GF-D8 (cell line): ENCODE measurements around the gene MOGAT2.
"Not testable (repeated sequence)": the region's sequence is repeated elsewhere in the genome, so short reads cannot be mapped to it uniquely, and the experiment has no call there.

Experiments used
- DNase-seq: peaks from one replicate; lab custom pipeline; 2025; lab: John Stamatoyannopoulos, UW

The MOGAT2 gene

DNA sequence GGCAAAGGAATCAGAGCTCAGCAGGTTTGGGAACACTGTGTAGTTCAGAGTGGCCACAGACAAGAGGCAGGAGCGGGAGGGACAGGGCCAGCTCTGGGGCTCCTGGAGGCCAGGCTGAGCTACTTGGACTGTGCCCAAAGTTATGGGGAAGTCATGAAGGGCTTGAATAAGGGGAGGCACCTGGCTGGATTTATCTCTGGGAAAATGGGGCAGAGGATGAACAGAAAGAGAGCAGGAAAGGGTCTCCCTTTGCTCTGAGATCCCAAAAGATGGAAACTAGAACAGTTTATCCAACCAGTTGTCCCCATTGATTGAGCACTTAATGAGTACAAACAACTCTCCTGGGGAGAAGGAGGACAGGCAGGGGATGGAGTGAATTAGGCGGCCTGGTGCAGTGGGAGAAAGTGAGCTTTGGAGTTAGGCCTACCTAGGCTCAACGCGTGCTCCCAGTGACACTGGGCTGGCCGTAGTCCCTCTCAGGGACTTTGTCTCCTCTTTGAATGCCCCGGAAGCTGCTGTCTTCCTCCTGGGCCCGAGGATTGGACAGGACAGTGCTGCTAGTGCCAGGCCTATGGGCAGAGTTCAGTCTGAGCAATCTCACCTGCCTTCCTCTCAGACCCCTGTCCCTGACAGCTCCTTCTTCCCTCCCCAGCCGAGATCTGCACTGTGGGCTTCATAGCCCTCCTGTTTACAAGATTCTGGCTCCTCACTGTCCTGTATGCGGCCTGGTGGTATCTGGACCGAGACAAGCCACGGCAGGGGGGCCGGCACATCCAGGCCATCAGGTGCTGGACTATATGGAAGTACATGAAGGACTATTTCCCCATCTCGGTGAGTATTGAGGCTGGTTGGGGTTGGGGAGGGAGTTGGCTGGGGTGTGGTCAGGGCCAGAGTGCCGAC is 2.0 kb downstream of the MOGAT2 start:
- DNase-seq, result no peak

DNA sequence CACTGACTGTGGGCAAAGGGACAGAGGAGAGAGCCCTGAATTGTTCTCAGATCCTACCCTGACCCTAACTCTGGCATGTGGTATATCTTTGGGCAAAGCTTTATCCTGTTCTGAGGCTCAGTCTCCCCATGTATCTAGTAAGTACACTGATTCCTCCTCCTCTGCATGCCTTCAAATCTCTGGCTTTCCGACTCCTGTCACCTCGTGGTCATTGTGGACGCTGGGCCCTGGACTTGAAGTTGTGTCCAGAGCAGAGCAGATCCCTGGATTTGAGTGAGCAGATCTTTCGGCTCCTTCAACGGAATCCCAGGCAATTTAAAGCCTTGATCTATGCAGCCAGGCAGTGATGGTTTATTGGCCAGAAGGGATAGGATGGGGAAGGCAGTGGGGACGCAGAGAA is 3.0 kb downstream of the MOGAT2 start:
- DNase-seq, result no peak

- DNase-seq, result no peak
These were observed 4.4 kb downstream of the MOGAT2 start for GRCh38 chr11:75721852-75722668.

DNA sequence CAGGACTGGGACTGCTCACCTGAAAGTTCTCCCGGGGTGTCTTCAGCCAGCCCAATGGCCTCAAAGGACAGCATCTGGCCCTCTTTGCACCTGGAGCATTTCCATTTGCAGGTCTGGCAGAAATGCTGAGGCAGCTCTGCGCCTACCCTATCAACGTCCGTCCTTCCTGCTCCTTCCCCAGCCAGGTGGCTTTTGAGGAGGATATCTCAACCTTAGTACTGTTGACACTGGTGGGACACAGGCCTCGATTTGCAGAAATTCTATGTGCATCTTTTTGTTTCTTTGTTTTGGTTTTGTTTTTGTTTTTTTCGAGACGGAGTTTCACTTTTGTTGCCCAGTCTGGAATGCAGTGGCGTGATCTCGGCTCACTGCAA is 5.0 kb downstream of the MOGAT2 start:
- no peak for DNase-seq

- DNase-seq, result no peak
These were observed 8.1 kb downstream of the MOGAT2 start for GRCh38 chr11:75725547-75726320.

- no peak for DNase-seq
These were observed 11.4 kb downstream of the MOGAT2 start for GRCh38 chr11:75728992-75729391.

DNA sequence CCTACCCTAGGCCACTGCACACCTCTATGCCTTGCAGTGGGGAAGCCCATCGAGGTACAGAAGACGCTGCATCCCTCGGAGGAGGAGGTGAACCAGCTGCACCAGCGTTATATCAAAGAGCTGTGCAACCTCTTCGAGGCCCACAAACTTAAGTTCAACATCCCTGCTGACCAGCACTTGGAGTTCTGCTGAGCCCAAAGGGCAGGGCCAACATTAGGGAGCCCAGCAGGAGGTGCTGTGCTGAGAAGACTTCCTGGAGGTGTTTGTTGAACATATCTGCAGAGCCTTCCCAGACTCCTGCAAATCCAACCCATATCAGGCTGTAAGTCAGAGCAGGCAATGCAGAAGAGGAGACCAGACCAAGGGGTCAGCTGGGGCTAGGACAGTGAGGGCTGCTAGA is 13.5 kb downstream of the MOGAT2 start:
- DNase-seq, result no peak

DNA sequence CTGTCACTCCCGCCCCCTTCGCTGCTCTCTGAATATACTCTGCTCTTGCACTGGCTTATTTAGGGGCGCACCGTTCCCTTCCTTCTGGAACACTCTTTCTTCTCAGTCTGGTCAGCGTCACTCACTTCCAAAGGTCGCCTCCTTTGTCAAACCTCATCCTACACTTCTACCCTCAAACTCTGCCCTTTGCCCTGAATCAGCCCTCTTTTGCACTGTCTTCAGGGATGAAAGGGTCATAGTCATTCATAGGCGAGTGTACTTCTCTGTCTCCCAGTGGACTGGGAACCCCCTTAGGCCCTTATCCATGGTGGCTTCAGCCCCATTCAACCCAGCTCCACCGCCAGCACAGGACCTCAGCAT is 15.4 kb downstream of the MOGAT2 start:
- no peak for DNase-seq

DNA sequence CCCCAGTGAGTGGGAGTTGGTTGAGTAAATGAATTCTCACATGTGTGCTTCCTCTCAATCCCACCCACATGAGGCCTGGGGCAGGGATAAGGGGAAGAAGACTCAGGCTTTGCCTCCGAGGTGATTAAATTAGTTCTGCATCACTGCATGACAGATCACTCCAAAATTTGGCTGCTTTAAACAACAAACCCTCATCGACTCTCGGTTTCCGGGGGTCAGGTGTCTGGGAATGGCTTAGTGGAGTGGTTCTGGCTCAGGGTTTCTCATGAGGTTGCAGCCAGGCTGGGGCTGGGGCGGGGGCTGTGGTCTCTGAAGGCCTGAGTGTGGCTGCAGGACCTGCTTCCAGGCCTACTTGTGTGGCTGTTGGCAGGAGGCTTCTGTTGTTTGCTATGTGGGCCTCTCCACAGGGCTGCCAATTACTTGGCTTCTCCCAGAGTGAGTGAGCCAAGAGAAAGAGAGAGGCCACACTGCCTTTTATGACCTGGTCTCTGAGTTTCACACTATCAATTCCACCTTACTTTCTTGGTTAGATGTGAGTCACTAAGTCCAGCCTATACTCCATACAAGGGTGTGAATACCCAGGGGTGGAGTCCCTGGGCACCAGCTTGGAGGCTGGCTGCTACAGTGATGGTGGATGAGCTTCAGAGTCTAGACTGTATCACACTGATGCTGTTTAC is 15.9 kb downstream of the MOGAT2 start:
- DNase-seq, result no peak

- no peak for DNase-seq
These were observed 17.0 kb downstream of the MOGAT2 start for GRCh38 chr11:75734491-75735180.

DNA sequence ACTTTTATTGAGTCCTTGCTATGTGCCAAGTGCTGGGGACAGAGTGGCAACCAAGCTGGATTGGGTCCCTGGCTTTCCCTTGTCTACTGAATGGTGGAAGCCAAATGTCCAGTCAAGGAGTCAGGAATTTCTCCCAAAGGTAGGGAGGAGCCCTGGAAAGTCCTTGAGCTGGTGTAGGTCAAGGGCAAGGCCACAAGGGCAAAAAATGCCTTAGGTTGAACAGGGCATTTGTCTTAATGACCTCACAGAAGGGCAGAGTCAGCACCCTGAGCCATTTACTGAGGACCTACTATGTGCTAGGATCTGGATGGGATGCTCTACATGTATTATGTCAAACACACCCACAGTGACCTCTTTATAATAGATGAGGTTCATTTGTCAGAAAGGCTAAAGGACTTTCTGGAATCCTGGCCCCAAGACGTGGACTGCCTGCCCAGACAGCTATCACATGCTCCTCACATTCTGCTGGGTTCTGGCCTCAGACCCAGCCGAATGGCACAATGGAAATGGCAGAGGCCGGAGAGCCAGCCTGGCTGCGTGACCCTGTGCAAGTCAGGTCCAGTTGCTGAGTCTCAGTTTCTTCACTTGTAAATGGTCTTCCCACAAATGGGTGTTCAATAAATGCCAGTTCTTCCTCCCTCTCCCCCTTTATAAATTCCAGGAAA is 17.7 kb downstream of the MOGAT2 start:
- DNase-seq, result no peak

DNA sequence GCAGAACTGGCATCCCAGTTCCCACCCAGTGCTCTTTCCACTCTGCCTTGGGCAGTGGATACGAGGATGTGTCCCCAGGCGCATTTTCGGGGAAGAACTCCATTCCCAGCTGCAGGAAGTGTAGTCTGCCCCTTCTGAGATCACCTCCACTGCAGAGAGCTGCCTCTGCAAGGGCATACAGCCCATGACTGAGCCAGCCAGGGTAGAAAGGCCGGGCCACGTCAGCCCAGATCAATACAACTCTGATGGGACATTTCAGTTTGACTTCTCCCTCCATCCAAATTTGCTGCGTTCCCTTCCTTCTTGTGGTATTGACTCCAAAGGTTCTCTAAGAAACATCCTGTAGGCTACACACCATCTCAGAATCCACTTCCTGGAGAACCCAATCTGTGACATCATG is 19.7 kb downstream of the MOGAT2 start:
- no peak for DNase-seq

GRCh38 chr11:75740681-75741080 is 23.0 kb downstream of the MOGAT2 start:
- no peak for DNase-seq

DNA sequence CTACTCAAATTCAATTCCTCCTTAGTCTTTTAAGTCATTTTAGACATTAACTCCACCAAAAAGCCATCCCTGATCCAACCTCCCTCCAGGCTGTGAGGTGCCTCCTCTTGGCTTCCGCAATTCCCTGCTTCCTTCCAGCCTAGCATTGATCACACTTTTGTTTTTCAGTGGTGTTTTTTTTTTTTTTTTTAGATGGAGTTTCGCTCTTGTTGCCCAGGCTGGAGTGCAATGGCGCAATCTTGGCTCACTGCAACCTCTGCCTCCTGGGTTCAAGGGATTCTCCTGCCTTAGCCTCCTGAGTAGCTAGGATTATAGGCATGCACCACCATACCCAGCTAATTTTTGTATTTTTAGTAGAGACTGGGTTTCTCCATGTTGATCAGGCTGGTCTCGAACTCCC is 25.5 kb downstream of the MOGAT2 start:
- DNase-seq, result not testable (repeated sequence)

DNA sequence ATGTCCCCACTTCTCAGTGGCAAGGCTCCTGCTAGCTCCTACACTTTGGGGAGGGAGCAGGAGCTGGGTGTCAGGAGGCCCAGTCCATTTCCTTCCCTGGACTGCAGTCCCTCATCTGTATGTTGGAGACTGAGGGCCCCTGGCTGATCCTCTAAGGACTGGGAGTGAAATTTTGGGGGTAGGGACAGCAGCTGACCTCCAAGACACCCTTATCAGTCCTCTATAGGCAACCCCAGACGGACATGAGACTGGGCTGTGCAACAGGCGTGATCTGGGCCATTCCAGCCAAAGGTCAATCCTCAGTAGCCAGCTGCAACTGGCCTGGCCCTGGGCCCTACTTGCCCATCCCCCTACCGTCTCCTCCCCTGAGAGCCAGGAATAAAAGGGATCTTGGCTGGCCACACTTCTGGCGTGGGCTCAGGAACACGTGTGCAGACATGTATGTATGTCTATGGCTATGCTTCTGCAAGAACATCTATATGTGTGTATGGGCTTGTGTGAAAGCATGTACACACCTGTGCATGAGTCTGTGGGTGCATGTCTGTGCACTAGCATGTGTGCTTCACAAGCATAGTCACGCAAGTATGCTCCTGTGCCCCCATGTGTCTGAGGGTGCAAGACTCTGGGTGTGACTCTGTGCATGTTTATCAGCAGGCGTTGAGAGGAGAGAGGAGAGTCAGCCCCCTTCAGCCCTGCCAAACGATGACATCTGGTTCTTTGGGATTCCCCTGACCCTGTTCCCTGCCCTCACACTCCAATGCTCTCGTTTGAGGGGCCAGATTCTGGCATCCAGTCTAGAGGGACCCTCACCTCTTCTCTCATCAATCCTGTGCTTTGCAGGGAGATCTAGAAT is 26.3 kb downstream of the MOGAT2 start:
- DNase-seq, result no peak

- DNase-seq, result no peak
These were observed 28.2 kb downstream of the MOGAT2 start for GRCh38 chr11:75745807-75746206.

DNA sequence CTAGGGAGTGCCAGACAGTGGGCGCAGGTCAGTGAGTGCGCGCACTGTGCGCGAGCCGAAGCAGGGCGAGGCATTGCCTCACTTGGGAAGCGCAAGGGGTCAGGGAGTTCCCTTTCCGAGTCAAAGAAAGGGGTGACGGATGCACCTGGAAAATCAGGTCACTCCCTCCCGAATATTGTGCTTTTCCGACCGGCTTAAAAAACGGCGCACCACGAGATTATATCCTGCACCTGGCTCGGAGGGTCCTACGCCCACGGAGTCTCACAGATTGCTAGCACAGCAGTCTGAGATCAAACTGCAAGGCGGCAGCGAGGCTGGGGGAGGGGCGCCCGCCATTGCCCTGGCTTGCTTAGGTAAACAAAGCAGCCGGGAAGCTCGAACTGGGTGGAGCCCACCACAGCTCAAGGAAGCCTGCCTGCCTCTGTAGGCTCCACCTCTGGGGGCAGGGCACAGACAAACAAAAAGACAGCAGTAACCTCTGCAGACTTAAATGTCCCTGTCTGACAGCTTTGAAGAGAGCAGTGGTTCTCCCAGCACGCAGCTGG is 31.2 kb downstream of the MOGAT2 start:
- not testable (repeated sequence) for DNase-seq

- not testable (repeated sequence) for DNase-seq
These were observed 37.3 kb downstream of the MOGAT2 start for GRCh38 chr11:75754933-75755332.

- DNase-seq, result no peak
These were observed 40.0 kb downstream of the MOGAT2 start for GRCh38 chr11:75757651-75758050.

DNA sequence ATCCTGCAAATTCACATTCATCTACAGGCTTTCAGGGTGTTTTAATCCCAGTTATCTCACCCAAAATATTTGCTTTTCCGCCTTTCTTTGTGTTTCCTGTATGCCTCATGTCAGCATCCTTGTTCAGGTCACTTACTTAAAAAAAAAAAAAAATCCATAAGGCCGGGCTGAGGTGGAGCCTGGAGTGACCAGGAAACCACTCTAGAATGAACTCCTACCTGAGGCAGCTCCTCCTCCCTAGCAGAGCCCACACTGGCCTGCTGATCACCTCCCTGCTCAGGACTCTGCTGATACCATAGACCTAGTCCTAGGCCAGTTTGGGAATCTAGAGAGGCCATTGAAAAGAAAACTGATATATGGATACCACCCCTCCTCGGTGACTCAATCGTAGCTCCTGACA is 42.2 kb downstream of the MOGAT2 start:
- no peak for DNase-seq
